EH (cell line): ENCODE data around the gene HOXA11.

ENCODE experiments used
- DNase-seq: peaks from one replicate; pipeline ENCODE4 v3.0.0-alpha.2; 2015; ENCODE audit warnings: low read depth

HOXA11 gene

GRCh38 chr7:27158436-27159265 lies 26.4 kb downstream of the HOXA11 start:
- no peak for DNase-seq

- no peak for DNase-seq
Observed at GRCh38 chr7:27157702-27158431, 27.2 kb downstream of the HOXA11 start.

GRCh38 chr7:27156916-27157701 lies 27.9 kb downstream of the HOXA11 start:
- DNase-seq = peak; percentile 34

GRCh38 chr7:27156508-27156898 lies 28.5 kb downstream of the HOXA11 start, which contains the start of gene HOXA7:
HOXA7 (minus strand) TSS chr7:27156675; CDS start chr7:27156545, 130 bp downstream.
- peak; percentile 77 for DNase-seq

GRCh38 chr7:27155816-27156507 lies 29.1 kb downstream of the HOXA11 start:
- DNase-seq = peak; percentile 52

- DNase-seq = no peak
Observed at GRCh38 chr7:27154901-27155815, 29.9 kb downstream of the HOXA11 start.

GRCh38 chr7:27154369-27154768 lies 30.7 kb downstream of the HOXA11 start:
- no peak for DNase-seq

- no peak for DNase-seq
Observed at GRCh38 chr7:27153526-27153925, 31.5 kb downstream of the HOXA11 start.

GRCh38 chr7:27152816-27153442 lies 32.1 kb downstream of the HOXA11 start:
- DNase-seq = no peak

GRCh38 chr7:27151931-27152815 lies 32.9 kb downstream of the HOXA11 start, which contains the start of gene HOXA3:
HOXA3 (minus strand) TSS chr7:27152583; CDS start chr7:27110640, 41,943 bp downstream.
- DNase-seq = peak; percentile 86

GRCh38 chr7:27151341-27151930 lies 33.6 kb downstream of the HOXA11 start:
- DNase-seq = peak; percentile 13

GRCh38 chr7:27150568-27151340 lies 34.3 kb downstream of the HOXA11 start:
- peak; percentile 84 for DNase-seq

- DNase-seq = no peak
Observed at GRCh38 chr7:27149842-27150567, 35.0 kb downstream of the HOXA11 start.

- DNase-seq = peak; percentile 64
Observed at GRCh38 chr7:27148756-27149641, 36.0 kb downstream of the HOXA11 start.

- no peak for DNase-seq
Observed at GRCh38 chr7:27148031-27148755, 36.8 kb downstream of the HOXA11 start.
